ENCODE data around the gene NID1. TPM values are rescaled to one million over a fixed set of nuclear protein-coding genes. Genes with fewer than 3 reads are reported as not detected.

Gene NID1
- total RNA-seq, 4 donors from 2014 or later, result 23.4 to 80.0 (median 30.7) TPM

DNA sequence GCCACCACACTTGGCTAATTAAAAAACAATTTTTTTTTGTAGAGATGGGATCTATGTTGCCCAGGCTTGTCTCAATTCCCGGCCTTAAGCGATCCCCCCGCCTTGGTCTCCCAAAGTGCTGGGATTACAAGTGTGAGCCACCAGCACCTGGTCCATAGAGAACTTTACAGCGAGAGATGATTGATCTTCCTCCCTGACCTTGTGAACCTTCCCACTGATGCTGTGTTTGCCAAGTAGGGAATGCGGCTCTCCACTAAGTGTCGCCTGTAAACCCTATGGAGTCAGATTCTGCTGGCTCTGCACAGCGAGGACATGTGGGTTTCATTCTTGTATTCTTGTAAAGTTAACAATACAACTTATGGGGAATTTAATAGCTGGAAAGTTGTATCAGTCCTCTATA lies 116.9 kb downstream of the NID1 start:
- no peak for DNase-seq (ENCODE audit: low spot score in 2 of 2)
- 77 to 84% methylated on average over 7 of the region's 7 CpGs for WGBS, 2 donors
- no peak for TF ChIP-seq POLR2A (IDR thresholded peaks at IDR 0.05)
- H3K4me3 ChIP-seq (ENCODE audit: low read depth, poor library complexity, severe bottlenecking), result no peak overlapping the region
- intact Hi-C loops (cut with DNase I; ENCODE audit: low total_unique reads), result no loop called here

DNA sequence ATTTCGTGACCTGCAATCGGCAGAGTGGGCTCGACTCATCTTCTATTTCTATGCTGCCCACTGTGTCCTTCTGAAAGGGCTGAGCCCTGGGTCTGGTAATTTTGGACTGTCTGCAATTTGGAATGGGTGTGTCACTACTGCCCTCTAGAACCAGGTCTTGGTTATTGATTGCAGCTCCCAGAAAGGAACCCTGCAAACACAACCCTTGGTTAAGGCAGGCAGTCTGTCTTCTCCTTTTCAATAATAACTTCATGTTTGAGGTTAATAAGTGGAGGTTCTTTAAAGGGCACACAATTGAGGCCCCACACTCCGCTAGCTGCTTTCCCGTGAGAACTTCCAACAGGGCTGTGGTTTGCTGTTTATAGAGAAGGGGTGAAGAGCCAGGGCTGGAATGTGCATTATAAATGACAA lies 118.3 kb downstream of the NID1 start:
- no peak for DNase-seq (ENCODE audit: low spot score in 2 of 2)
- TF ChIP-seq, protein P1, sequence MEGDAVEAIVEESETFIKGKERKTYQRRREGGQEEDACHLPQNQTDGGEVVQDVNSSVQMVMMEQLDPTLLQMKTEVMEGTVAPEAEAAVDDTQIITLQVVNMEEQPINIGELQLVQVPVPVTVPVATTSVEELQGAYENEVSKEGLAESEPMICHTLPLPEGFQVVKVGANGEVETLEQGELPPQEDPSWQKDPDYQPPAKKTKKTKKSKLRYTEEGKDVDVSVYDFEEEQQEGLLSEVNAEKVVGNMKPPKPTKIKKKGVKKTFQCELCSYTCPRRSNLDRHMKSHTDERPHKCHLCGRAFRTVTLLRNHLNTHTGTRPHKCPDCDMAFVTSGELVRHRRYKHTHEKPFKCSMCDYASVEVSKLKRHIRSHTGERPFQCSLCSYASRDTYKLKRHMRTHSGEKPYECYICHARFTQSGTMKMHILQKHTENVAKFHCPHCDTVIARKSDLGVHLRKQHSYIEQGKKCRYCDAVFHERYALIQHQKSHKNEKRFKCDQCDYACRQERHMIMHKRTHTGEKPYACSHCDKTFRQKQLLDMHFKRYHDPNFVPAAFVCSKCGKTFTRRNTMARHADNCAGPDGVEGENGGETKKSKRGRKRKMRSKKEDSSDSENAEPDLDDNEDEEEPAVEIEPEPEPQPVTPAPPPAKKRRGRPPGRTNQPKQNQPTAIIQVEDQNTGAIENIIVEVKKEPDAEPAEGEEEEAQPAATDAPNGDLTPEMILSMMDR (IDR thresholded peaks at IDR 0.05), result no peak
- TF ChIP-seq POLR2A (IDR thresholded peaks at IDR 0.05), result no peak
- intact Hi-C loops (cut with DNase I; ENCODE audit: low total_unique reads), result no loop called here
- 79 to 80% methylated on average over 5 of the region's 5 CpGs for WGBS, 2 donors
- H3K4me3 ChIP-seq (ENCODE audit: low read depth, poor library complexity, severe bottlenecking), result no peak overlapping the region

DNA sequence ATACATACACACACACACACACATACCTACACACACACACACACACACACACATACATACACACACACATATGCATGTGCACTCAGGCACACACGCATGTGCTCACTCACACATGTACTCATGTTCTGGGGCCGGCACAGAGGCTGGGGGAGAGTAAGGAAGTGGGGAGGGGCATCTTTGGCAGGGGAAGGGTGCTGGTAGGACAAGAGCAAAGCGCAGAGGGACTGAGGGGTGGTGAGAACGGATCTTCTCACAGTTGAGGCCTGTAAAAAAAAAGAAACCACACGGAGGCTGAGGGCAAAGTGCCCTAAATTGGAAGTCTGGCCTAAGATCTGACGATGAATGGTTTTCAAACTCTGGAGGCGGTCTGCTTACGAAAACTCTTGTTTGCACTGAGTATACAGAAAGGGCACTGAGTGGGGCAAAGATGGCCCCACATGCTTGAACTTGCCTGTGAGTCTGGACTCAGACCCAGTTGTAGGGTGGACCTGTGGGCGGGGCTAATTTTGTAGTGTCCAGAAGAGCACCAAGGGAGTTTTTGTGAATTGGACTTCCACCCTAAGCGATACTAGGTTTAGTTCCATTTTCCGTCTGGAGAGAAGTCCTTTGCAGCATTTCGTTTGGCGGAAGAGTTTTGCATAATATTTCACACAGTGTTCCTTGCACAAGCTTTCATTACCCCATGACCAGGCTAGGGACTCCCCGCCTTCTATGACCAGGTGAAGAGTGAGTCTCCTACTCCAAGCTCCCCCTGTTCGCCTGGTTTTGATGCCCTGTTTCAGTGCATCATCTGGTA lies 118.9 kb downstream of the NID1 start:
- intact Hi-C loops (cut with DNase I; ENCODE audit: low total_unique reads), result no loop called here
- WGBS, 2 donors, result 86 to 88% methylated on average over 15 of the region's 15 CpGs
- H3K4me3 ChIP-seq (ENCODE audit: low read depth, poor library complexity, severe bottlenecking), result no peak overlapping the region
- TF ChIP-seq, protein P1 (IDR thresholded peaks at IDR 0.05), result no peak
- TF ChIP-seq POLR2A (IDR thresholded peaks at IDR 0.05), result no peak
- no peak for DNase-seq (ENCODE audit: low spot score in 2 of 2)

DNA sequence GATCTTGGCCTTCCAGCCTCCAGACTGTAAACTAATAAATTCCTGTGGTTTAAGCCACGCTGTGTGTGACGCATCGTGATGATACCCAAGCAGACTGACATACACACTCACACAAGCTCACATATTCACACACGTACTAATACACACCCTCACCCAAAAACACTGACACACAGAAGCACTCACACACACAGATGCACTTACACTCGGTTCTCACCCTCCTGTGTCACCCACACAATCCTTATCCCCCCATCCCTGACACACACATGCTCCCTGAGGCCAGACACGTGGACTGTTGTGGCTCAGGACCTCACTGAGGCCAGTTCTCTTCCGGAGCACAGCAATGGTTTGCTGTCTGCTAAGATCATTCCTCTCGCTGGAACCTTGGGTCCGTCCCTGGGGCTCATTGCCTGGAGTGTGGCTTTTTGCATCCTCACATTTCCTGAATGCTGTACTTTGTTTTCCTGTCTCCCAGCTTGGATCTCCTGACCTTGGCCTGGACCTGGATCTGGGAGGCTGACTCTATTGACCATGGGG lies 121.2 kb downstream of the NID1 start:
- H3K4me3 ChIP-seq (ENCODE audit: low read depth, poor library complexity, severe bottlenecking), result no peak overlapping the region
- no peak for TF ChIP-seq POLR2A (IDR thresholded peaks at IDR 0.05)
- TF ChIP-seq, protein P1 (IDR thresholded peaks at IDR 0.05), result no peak
- no peak for DNase-seq (ENCODE audit: low spot score in 2 of 2)
- intact Hi-C loops (cut with DNase I; ENCODE audit: low total_unique reads), result no loop called here
- WGBS, 2 donors, result 50 to 63% methylated on average over 9 of the region's 9 CpGs

DNA sequence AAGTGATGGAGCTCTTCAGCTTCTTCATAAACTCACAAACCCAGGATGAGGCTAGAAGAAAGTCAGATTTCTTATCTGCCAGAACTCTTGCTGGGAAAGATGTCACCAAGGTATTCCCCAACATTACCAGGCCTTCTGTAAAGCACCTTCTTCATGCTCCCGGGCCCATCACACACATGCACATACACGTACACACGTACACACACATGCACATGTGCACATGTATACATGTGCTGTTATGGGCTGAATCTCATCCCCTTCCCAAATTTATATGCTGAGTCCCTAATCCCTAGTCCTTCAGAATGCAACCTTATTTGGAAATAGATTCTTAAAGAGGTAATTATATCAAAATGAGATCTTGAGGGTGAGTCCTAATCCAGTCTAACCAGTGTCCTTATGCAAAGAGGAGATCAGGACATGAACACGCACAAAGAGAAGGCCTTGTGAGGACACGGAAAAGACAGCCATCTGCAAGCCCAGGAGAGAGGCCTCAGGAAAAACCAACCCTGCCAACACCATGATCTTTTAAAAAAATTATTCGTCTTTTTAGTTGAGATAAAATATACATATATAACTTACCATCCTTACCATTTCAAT lies 121.8 kb downstream of the NID1 start:
- 65 to 78% methylated on average over 6 of the region's 6 CpGs for WGBS, 2 donors

DNA sequence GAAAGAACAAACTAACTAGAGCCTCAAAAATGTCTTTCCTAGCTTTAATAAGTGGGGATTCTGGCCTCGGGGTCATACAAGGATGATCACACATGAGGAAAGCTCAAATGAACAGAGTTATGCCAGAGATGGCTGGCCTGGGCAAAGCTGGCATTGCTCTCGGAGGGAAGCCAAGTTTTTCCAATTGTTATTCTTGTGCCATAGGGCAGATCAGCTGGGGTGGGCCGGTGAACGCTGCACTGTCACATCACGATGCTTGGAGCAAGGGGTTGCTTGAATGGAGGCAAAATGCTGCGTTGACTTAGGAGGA lies 122.3 kb downstream of the NID1 start:
- WGBS, 2 donors, result 66 to 78% methylated on average over 6 of the region's 6 CpGs
- intact Hi-C loops (cut with DNase I; ENCODE audit: low total_unique reads), result no loop called here
- H3K4me3 ChIP-seq (ENCODE audit: low read depth, poor library complexity, severe bottlenecking), result no peak overlapping the region
- TF ChIP-seq POLR2A (IDR thresholded peaks at IDR 0.05), result no peak
- DNase-seq (ENCODE audit: low spot score in 2 of 2), result no peak

More for the DNA sequence above, 121.8 kb downstream of the NID1 start:
- DNase-seq (ENCODE audit: low spot score in 2 of 2), result no peak
- intact Hi-C loops (cut with DNase I; ENCODE audit: low total_unique reads), result no loop called here
- TF ChIP-seq, protein P1 (IDR thresholded peaks at IDR 0.05), result no peak
- no peak for TF ChIP-seq POLR2A (IDR thresholded peaks at IDR 0.05)
- no peak overlapping the region for H3K4me3 ChIP-seq (ENCODE audit: low read depth, poor library complexity, severe bottlenecking)
